B cell (primary cell): ENCODE data around the gene GLTP. TPM values are rescaled to one million over a fixed set of nuclear protein-coding genes. Genes with fewer than 3 reads are reported as not detected.

Experiments
- ATAC-seq: fragments of 200-7000 bp; cut with Tn5 transposase; one replicate; pipeline ENCODE4 v1.10.0; 2021; ENCODE audit warnings: low read depth, mild to moderate bottlenecking, moderate number of reproducible peaks, moderate library complexity
- CTCF ChIA-PET: fragments of 350-600 bp; sonication (Branson Sonifier 250); formaldehyde crosslinking; loops from one replicate; lab custom pipeline; 2021; ENCODE audit warnings: antibody characterized with exemption, inconsistent platforms; lab: Charles Lee
- POLR2A ChIA-PET: fragments of 350-600 bp; sonication (Branson Sonifier 250); formaldehyde crosslinking; loops from one replicate; lab custom pipeline; 2021; ENCODE audit warnings: antibody characterized with exemption; lab: Charles Lee
- DNase-seq: peaks from one replicate; pipeline ENCODE4 v3.0.0; 2013
- H2AFZ ChIP-seq: 2 replicates; pipeline ENCODE4 v1.6.1; 2012; ENCODE audit warnings: mild to moderate bottlenecking, low read depth, low read length; ENCODE audit not compliant: insufficient read depth, poor library complexity, severe bottlenecking
- H3K27ac ChIP-seq, 2 donors: 1 replicate in 1 of 2; 2 replicates in 1 of 2; pipeline ENCODE4 v1.5.1; 2012 to 2013; ENCODE audit warnings: low read length in 2 of 2, mild to moderate bottlenecking in 2 of 2, moderate library complexity in 1 of 2
- H3K27me3 ChIP-seq, 4 experiments: fragments of 200-600 bp in 1 of 4; sonication (generic) in 1 of 4; replicated peaks in 1 of 4; 1 replicate in 2 of 4; 2 replicates in 2 of 4; pipeline versions ENCODE4 v1.6.1 to v1.7.0; 2013 to 2016; ENCODE audit warnings: low read length in 3 of 4, mild to moderate bottlenecking in 2 of 4, mixed read lengths in 1 of 4, moderate library complexity in 1 of 4; ENCODE audit not compliant: insufficient read depth in 4 of 4, control insufficient read depth in 3 of 4; ENCODE audit errors: control extremely low read depth in 1 of 4
- H3K36me3 ChIP-seq, 2 experiments: replicated peaks in 1 of 2; 1 replicate in 1 of 2; 2 replicates in 1 of 2; pipeline versions ENCODE4 v1.6.1 to v1.7.1; 2013; ENCODE audit warnings: low read length in 1 of 2; ENCODE audit not compliant: insufficient read depth in 2 of 2, control insufficient read depth in 1 of 2; ENCODE audit errors: control extremely low read depth in 1 of 2, extremely low read depth in 1 of 2
- H3K4me1 ChIP-seq, 2 donors: fragments of 200-600 bp in 1 of 2; sonication (generic) in 1 of 2; 1 replicate in 1 of 2; 2 replicates in 1 of 2; pipeline versions ENCODE4 v1.5.1 to v1.6.1; 2013 to 2017; ENCODE audit warnings: low read length in 2 of 2; ENCODE audit not compliant: control insufficient read depth in 2 of 2, insufficient read depth in 2 of 2
- H3K4me2 ChIP-seq: replicated peaks from 2 replicates; pipeline ENCODE3; 2012; ENCODE audit warnings: mild to moderate bottlenecking, low read depth, low read length; ENCODE audit not compliant: poor library complexity, severe bottlenecking
- H3K4me3 ChIP-seq, 5 experiments: fragments of 200-600 bp in 1 of 5; sonication (generic) in 1 of 5; 1 replicate in 3 of 5; 2 replicates in 2 of 5; pipeline versions ENCODE4 v1.5.1 to v1.7.0; 2011 to 2016; ENCODE audit warnings: low read length in 4 of 5, mild to moderate bottlenecking in 4 of 5, low read depth in 2 of 5, control low read depth in 1 of 5, moderate library complexity in 1 of 5; ENCODE audit not compliant: insufficient read depth in 1 of 5; ENCODE audit errors: control extremely low read depth in 1 of 5, extremely low read depth in 1 of 5
- H3K79me2 ChIP-seq: fragments of 200-600 bp; sonication (generic); one replicate; pipeline ENCODE4 v1.6.0; 2016; ENCODE audit warnings: low read length; ENCODE audit not compliant: control insufficient read depth, insufficient read depth
- H3K9ac ChIP-seq: fragments of 200-600 bp; sonication (generic); 2 replicates; pipeline ENCODE4 v1.6.1; 2017; ENCODE audit warnings: mild to moderate bottlenecking, low read length, moderate library complexity
- H3K9me3 ChIP-seq, 3 donors: one replicate each; pipeline versions ENCODE4 v1.6.1 to v1.7.1; 2013; ENCODE audit warnings: low read length in 2 of 3; ENCODE audit not compliant: control insufficient read depth in 2 of 3, insufficient read depth in 1 of 3; ENCODE audit errors: control extremely low read depth in 1 of 3
- H4K20me1 ChIP-seq: 2 replicates; pipeline ENCODE4 v1.6.0; 2012; ENCODE audit warnings: mild to moderate bottlenecking, low read length; ENCODE audit not compliant: insufficient read depth, control insufficient read depth, poor library complexity, severe bottlenecking
- H3K27ac Mint-ChIP-seq: one replicate; pipeline ENCODE4 v1.8.0; 2021; ENCODE audit warnings: mixed read lengths
- H3K27me3 Mint-ChIP-seq: one replicate; pipeline ENCODE4 v1.8.0; 2021; ENCODE audit warnings: mixed read lengths
- H3K4me1 Mint-ChIP-seq: one replicate; pipeline ENCODE4 v1.8.0; 2021; ENCODE audit warnings: mixed read lengths
- H3K4me3 Mint-ChIP-seq: one replicate; pipeline ENCODE4 v1.8.0; 2021; ENCODE audit warnings: mixed read lengths
- H3K9me3 Mint-ChIP-seq: one replicate; pipeline ENCODE4 v1.8.0; 2022; ENCODE audit warnings: mixed read lengths; ENCODE audit not compliant: insufficient read depth
- EZH2 ChIP-seq: IDR thresholded peaks from 2 replicates; pipeline ENCODE4 v1.6.1; 2012; ENCODE audit warnings: borderline replicate concordance, low read depth, mild to moderate bottlenecking, moderate library complexity, low read length; ENCODE audit not compliant: insufficient read depth, poor library complexity, severe bottlenecking
- WGBS: methylation state at CpG from one replicate; pipeline ENCODE4 v1.1.5; 2013; ENCODE audit warnings: missing lambda C conversion rate; ENCODE audit not compliant: insufficient coverage; 5-methylcytosine and 5-hydroxymethylcytosine counted together
- intact Hi-C: fragments of 100-400 bp; cut with micrococcal nuclease; formaldehyde crosslinking; loops from one replicate; pipeline ENCODE4 v1.10.0; 2022
- polyA plus RNA-seq: library from polyadenylated mRNA; depleted of rRNA; stranded (reverse); fragments of >200 nt; gene quantifications from 2 replicates; pipeline ENCODE4 v1.2.3, GENCODE V29; 2012
- total RNA-seq, 2 donors: library from RNA; stranded (reverse); fragments of 120-200 nt in 1 of 2; gene quantifications; 1 replicate in 1 of 2; 2 replicates in 1 of 2; pipeline versions ENCODE4 v1.2.3 to v1.2.4, GENCODE V29; 2013 to 2022
- TF ChIP-seq, protein P1 (sequence below): fragments of 200-600 bp; IDR thresholded peaks from one replicate; pipeline ENCODE4 v1.8.0; 2022; ENCODE audit warnings: antibody characterized with exemption, mild to moderate bottlenecking

GLTP gene
- total and polyA plus RNA-seq, 2 donors (not counting 1 experiment from before 2014, with no cell fraction given) = 18.7 to 24.9 TPM

DNA sequence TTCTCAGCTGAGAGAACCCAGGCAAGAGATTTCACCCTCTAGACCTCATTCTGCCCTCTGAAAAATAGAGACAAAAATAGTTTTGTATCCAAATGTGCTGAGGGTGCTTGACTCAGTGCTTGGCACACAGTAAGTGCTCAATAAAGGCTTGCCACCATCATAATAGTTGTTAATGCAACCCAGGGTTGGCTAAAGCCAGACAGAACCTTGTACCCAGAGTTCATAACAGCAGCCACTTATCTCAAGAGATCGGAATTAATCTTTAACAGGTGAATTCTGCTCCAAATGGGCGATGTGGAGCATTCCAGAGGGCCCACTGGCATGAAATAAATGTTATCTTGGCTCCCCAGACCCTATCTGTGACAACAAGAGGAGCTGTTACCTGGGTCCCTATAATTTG is 50.1 kb downstream of the GLTP start:
- ATAC-seq (no peak), DNase-seq (no peak)
- Mint-ChIP-seq H3K4me3 (no peak overlapping the region), H3K4me1 (peaks cover 4% of the 10 kb centered on the region), H3K9me3 (no peaks in the 10 kb centered on the region), H3K27ac (no peak overlapping the region), H3K27me3 (peaks cover 31% of the 10 kb centered on the region)
- intact Hi-C loops = no loop called here
- H3K27me3 ChIP-seq = peaks cover 0 to 37% (median 10%) of the 10 kb centered on the region in 4 experiments
- H4K20me1 ChIP-seq = no peaks in the 10 kb centered on the region
- H3K9me3 ChIP-seq = no peaks in the 10 kb centered on the region
- CTCF ChIA-PET = interaction anchor here (0.5 to 2.4 kb wide), 2 partner anchors 15 to 528 kb away, joined by 6 to 7 read pairs; no protein-coding TSS in a partner anchor
- no peak for TF ChIP-seq EZH2
- TF ChIP-seq, protein P1, sequence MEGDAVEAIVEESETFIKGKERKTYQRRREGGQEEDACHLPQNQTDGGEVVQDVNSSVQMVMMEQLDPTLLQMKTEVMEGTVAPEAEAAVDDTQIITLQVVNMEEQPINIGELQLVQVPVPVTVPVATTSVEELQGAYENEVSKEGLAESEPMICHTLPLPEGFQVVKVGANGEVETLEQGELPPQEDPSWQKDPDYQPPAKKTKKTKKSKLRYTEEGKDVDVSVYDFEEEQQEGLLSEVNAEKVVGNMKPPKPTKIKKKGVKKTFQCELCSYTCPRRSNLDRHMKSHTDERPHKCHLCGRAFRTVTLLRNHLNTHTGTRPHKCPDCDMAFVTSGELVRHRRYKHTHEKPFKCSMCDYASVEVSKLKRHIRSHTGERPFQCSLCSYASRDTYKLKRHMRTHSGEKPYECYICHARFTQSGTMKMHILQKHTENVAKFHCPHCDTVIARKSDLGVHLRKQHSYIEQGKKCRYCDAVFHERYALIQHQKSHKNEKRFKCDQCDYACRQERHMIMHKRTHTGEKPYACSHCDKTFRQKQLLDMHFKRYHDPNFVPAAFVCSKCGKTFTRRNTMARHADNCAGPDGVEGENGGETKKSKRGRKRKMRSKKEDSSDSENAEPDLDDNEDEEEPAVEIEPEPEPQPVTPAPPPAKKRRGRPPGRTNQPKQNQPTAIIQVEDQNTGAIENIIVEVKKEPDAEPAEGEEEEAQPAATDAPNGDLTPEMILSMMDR = no peak
- no peak overlapping the region for H3K4me3 ChIP-seq
- no peak overlapping the region for H2AFZ ChIP-seq
- H3K9ac ChIP-seq = no peak overlapping the region
- H3K36me3 ChIP-seq = no peaks in the 10 kb centered on the region
- POLR2A ChIA-PET = no interaction called here
- 84% methylated on average over 2 of the region's 2 CpGs for WGBS
- H3K79me2 ChIP-seq = no peaks in the 10 kb centered on the region
- no peak overlapping the region for H3K27ac ChIP-seq
- no peak overlapping the region for H3K4me2 ChIP-seq
- H3K4me1 ChIP-seq = no peaks in the 10 kb centered on the region

DNA sequence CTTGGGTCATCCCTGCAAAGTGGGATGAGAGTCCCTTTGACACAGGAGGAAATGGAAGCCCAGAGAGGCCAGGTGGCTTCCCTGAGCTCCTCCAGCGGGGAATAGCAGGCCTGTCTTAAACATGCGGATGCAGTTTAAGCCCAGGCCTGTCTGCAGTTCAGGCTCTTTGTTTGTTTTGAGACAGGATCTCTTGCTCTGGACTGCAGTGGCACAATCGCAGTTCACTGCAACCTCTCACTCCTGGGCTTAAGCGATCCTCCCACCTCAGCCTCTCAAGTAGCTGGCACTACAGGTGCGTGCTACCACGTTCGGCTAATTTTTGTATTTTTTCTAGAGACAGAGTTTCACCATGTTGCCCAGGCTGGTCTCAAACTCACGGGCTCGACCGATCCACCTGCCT is 50.7 kb downstream of the GLTP start:
- Histone ChIP-seq H3K36me3 (no peaks in the 10 kb centered on the region), H3K4me3 (no peak overlapping the region), H4K20me1 (no peaks in the 10 kb centered on the region), H2AFZ (no peak overlapping the region), H3K9ac (no peak overlapping the region), H3K27me3 (peaks cover 0 to 34% (median 10%) of the 10 kb centered on the region in 4 experiments), H3K27ac (no peak overlapping the region), H3K4me1 (no peaks in the 10 kb centered on the region), H3K9me3 (no peaks in the 10 kb centered on the region), H3K4me2 (no peak overlapping the region), H3K79me2 (no peaks in the 10 kb centered on the region)
- 76% methylated on average over 9 of the region's 10 CpGs for WGBS
- POLR2A ChIA-PET = no interaction called here
- Mint-ChIP-seq H3K27ac (no peak overlapping the region), H3K4me3 (no peak overlapping the region), H3K27me3 (peaks cover 28% of the 10 kb centered on the region), H3K9me3 (no peaks in the 10 kb centered on the region), H3K4me1 (peaks cover 4% of the 10 kb centered on the region)
- DNase-seq (no peak), ATAC-seq (no peak)
- TF ChIP-seq EZH2 = no peak
- TF ChIP-seq, protein P1 = no peak
- intact Hi-C loops = no loop called here
- CTCF ChIA-PET = interaction anchor here (1.4 to 2.4 kb wide), 2 partner anchors 16 to 24 kb away, joined by 3 to 7 read pairs; no protein-coding TSS in a partner anchor
